Endothelial cell of umbilical vein (primary cell): Measurements from ENCODE around the gene DPP10. TPM values are rescaled to one million over a fixed set of nuclear protein-coding genes. Genes with fewer than 3 reads are reported as not detected.

Experiments used
- BruUV-seq: library from RNA; stranded (reverse); fragments of 400-500 nt; replicated peaks from 2 replicates; lab custom pipeline; 2021; lab: Mats Ljungman, UMichigan
- CTCF ChIA-PET: fragments of 300-600, 350-600 bp; sonication (Branson Sonifier 250); formaldehyde crosslinking; loops from one replicate; lab custom pipeline; 2021; ENCODE audit warnings: antibody characterized with exemption, inconsistent platforms; lab: Charles Lee
- POLR2A ChIA-PET: fragments of 300-600, 350-600 bp; sonication (Branson Sonifier 250); formaldehyde crosslinking; loops from one replicate; lab custom pipeline; 2021; ENCODE audit warnings: antibody characterized with exemption, inconsistent platforms; lab: Charles Lee
- DNase-seq: peaks from one replicate; pipeline ENCODE4 v3.0.0-alpha.2; 2011; ENCODE audit warnings: low read depth, low spot score
- FAIRE-seq: peaks from 2 replicates; lab custom pipeline; 2011; peaks lifted over from hg19 to GRCh38; lab: Jason Lieb, UNC
- H2AFZ ChIP-seq: 2 replicates; pipeline ENCODE4 v1.6.0; 2012; ENCODE audit warnings: low read depth, low read length, control low read depth, inconsistent platforms
- H3K27ac ChIP-seq: 2 replicates; pipeline ENCODE4 v1.5.1; 2011; ENCODE audit warnings: low read depth, mild to moderate bottlenecking, control low read depth, low read length, moderate library complexity; ENCODE audit not compliant: insufficient read depth
- H3K27me3 ChIP-seq, 2 experiments: 2 replicates each; pipeline versions ENCODE4 v1.6.0 to v1.6.1; 2011; ENCODE audit warnings: low read length in 2 of 2, mixed read lengths in 1 of 2; ENCODE audit not compliant: control insufficient read depth in 2 of 2, insufficient read depth in 2 of 2
- H3K36me3 ChIP-seq, 2 experiments: 2 replicates in 1 of 2; 3 replicates in 1 of 2; pipeline ENCODE4 v1.5.1; 2011; ENCODE audit warnings: low read length in 2 of 2, mild to moderate bottlenecking in 1 of 2, moderate library complexity in 1 of 2; ENCODE audit not compliant: control insufficient read depth in 2 of 2, insufficient read depth in 2 of 2; ENCODE audit errors: extremely low read depth in 1 of 2
- H3K4me1 ChIP-seq: 3 replicates; pipeline ENCODE4 v1.5.1; 2011; ENCODE audit warnings: mild to moderate bottlenecking, low read length; ENCODE audit not compliant: control insufficient read depth, insufficient read depth; ENCODE audit errors: extremely low read depth
- H3K4me2 ChIP-seq: 2 replicates; pipeline ENCODE4 v1.6.1; 2011; ENCODE audit warnings: low read length, control low read depth, mixed read lengths; ENCODE audit not compliant: insufficient read depth
- H3K4me3 ChIP-seq, 3 experiments: fragments of 200-600 bp in 1 of 3; sonication (generic), shearing (Covaris generic) in 1 of 3; replicated peaks in 1 of 3; 2 replicates each; pipeline ENCODE4 v1.5.1; 2011 to 2016; ENCODE audit warnings: control low read depth in 3 of 3, low read length in 3 of 3, mild to moderate bottlenecking in 2 of 3, inconsistent platforms in 1 of 3, low read depth in 1 of 3, moderate library complexity in 1 of 3; ENCODE audit not compliant: insufficient read depth in 1 of 3
- H3K79me2 ChIP-seq: 2 replicates; pipeline ENCODE4 v1.6.0; 2012; ENCODE audit warnings: low read length, inconsistent platforms; ENCODE audit not compliant: control insufficient read depth, insufficient read depth
- H3K9ac ChIP-seq: replicated peaks from 2 replicates; pipeline ENCODE3; 2011; ENCODE audit warnings: low read length, control low read depth; ENCODE audit not compliant: insufficient read depth; ENCODE audit errors: extremely low read depth
- H3K9me1 ChIP-seq: replicated peaks from 3 replicates; pipeline ENCODE4 v1.6.0; 2011; ENCODE audit warnings: mild to moderate bottlenecking, low read length; ENCODE audit not compliant: control insufficient read depth, insufficient read depth; ENCODE audit errors: extremely low read depth
- H3K9me3 ChIP-seq: replicated peaks from 2 replicates; pipeline ENCODE4 v1.5.1; 2012; ENCODE audit warnings: low read length, inconsistent platforms; ENCODE audit not compliant: control insufficient read depth, insufficient read depth
- H4K20me1 ChIP-seq: replicated peaks from 2 replicates; pipeline ENCODE3; 2011; ENCODE audit warnings: mild to moderate bottlenecking, low read length; ENCODE audit not compliant: control insufficient read depth, insufficient read depth; ENCODE audit errors: extremely low read depth
- EZH2 ChIP-seq: IDR thresholded peaks from 2 replicates; pipeline ENCODE4 v1.6.1; 2012; ENCODE audit warnings: borderline replicate concordance, low read depth, mild to moderate bottlenecking, moderate library complexity, low read length, inconsistent platforms; ENCODE audit not compliant: severe bottlenecking
- FOS ChIP-seq: IDR thresholded peaks from 2 replicates; pipeline ENCODE4 v1.6.1; 2011; ENCODE audit warnings: mild to moderate bottlenecking, low read length, moderate library complexity, borderline replicate concordance; ENCODE audit not compliant: insufficient read depth
- GATA2 ChIP-seq: IDR thresholded peaks from 2 replicates; pipeline ENCODE4 v1.7.0; 2011; ENCODE audit warnings: low read depth, mild to moderate bottlenecking, moderate library complexity, mixed read lengths, low read length; ENCODE audit not compliant: insufficient read length, insufficient read depth
- JUN ChIP-seq: IDR thresholded peaks from 2 replicates; pipeline ENCODE4 v1.6.1; 2011; ENCODE audit warnings: borderline replicate concordance, low read depth; ENCODE audit not compliant: insufficient read length, insufficient read depth
- MYC ChIP-seq: IDR thresholded peaks from one replicate; pipeline ENCODE4 v1.6.1; 2011; ENCODE audit warnings: mild to moderate bottlenecking, low read depth, low read length
- POLR2A ChIP-seq: IDR thresholded peaks from 2 replicates; pipeline ENCODE4 v1.6.1; 2012; ENCODE audit warnings: low read depth, mild to moderate bottlenecking, control low read depth, low read length
- POLR2AphosphoS5 ChIP-seq: IDR thresholded peaks from 2 replicates; pipeline ENCODE4 v1.6.1; 2012; ENCODE audit warnings: low read depth, mild to moderate bottlenecking, control low read depth, low read length, moderate library complexity; ENCODE audit not compliant: insufficient read depth
- dilution Hi-C: fragments of 300-500 bp; cut with MboI; formaldehyde crosslinking; loops from one replicate; pipeline ENCODE4 v1.15.0; 2019; ENCODE audit warnings: low sequenced_read_pairs; ENCODE audit not compliant: extremely low pct_ligation_motif_present
- intact Hi-C: fragments of 100-400 bp; cut with micrococcal nuclease; formaldehyde crosslinking; loops from one replicate; pipeline ENCODE4 v1.10.0; 2022
- polyA plus RNA-seq, 4 experiments: library from polyadenylated mRNA; depleted of rRNA in 3 of 4; stranded (reverse) in 3 of 4; unstranded in 1 of 4; fragments of >200 nt; gene quantifications; 2 replicates each; pipeline versions ENCODE4 v1.2.1 to v1.2.3, GENCODE V29; 2011 to 2012; ENCODE audit warnings: missing spikeins in 1 of 4
- total RNA-seq: library from RNA; stranded (reverse); gene quantifications from 2 replicates; pipeline ENCODE4 v1.2.3, GENCODE V29; 2021
- TF ChIP-seq, protein P1 (sequence below): IDR thresholded peaks from 2 replicates; pipeline ENCODE4 v1.6.1; 2011; ENCODE audit not compliant: insufficient read depth, insufficient read length
- TF ChIP-seq, protein P2 (sequence below), 2 donors: IDR thresholded peaks; 1 replicate in 1 of 2; 2 replicates in 1 of 2; pipeline ENCODE4 v1.5.1; 2011; ENCODE audit warnings: low read length in 2 of 2, mild to moderate bottlenecking in 2 of 2, moderate library complexity in 2 of 2, control low read depth in 1 of 2, inconsistent platforms in 1 of 2, low read depth in 1 of 2; ENCODE audit not compliant: insufficient read depth in 1 of 2; ENCODE audit errors: extremely low read depth in 1 of 2

Gene DPP10
- total and polyA plus RNA-seq, 2 donors (not counting 3 experiments of a cell fraction or from before 2014, with no cell fraction given): not detected

GRCh38 chr2:114468343-114468742 is 25.9 kb downstream of the DPP10 start:
- H3K79me2 ChIP-seq: no peaks in the 10 kb centered on the region
- no peaks in the 10 kb centered on the region for H3K27me3 ChIP-seq
- no peak overlapping the region for H3K4me3 ChIP-seq
- H3K4me2 ChIP-seq: no peak overlapping the region
- no peaks in the 10 kb centered on the region for H3K4me1 ChIP-seq
- no peak overlapping the region for H3K27ac ChIP-seq
- H4K20me1 ChIP-seq: no peaks in the 10 kb centered on the region
- H2AFZ ChIP-seq: no peak overlapping the region
- POLR2A ChIA-PET: no interaction called here
- no peaks in the 10 kb centered on the region for H3K36me3 ChIP-seq
- no peaks in the 10 kb centered on the region for H3K9me3 ChIP-seq
- no peak overlapping the region for H3K9ac ChIP-seq
- BruUV-seq: no TSS peak
- CTCF ChIA-PET: no interaction called here
- FAIRE-seq (no peak), DNase-seq (no peak)
- dilution Hi-C loops: no loop called here
- TF ChIP-seq POLR2AphosphoS5 (no peak), GATA2 (no peak), POLR2A (no peak), MYC (no peak), FOS (no peak), EZH2 (no peak), JUN (no peak)
- TF ChIP-seq, protein P1, sequence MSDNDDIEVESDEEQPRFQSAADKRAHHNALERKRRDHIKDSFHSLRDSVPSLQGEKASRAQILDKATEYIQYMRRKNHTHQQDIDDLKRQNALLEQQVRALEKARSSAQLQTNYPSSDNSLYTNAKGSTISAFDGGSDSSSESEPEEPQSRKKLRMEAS: no peak
- TF ChIP-seq, protein P2, sequence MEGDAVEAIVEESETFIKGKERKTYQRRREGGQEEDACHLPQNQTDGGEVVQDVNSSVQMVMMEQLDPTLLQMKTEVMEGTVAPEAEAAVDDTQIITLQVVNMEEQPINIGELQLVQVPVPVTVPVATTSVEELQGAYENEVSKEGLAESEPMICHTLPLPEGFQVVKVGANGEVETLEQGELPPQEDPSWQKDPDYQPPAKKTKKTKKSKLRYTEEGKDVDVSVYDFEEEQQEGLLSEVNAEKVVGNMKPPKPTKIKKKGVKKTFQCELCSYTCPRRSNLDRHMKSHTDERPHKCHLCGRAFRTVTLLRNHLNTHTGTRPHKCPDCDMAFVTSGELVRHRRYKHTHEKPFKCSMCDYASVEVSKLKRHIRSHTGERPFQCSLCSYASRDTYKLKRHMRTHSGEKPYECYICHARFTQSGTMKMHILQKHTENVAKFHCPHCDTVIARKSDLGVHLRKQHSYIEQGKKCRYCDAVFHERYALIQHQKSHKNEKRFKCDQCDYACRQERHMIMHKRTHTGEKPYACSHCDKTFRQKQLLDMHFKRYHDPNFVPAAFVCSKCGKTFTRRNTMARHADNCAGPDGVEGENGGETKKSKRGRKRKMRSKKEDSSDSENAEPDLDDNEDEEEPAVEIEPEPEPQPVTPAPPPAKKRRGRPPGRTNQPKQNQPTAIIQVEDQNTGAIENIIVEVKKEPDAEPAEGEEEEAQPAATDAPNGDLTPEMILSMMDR (IDR thresholded peaks at IDR 0.05; ENCODE audit: extremely low read depth in 1 of 2, insufficient read depth in 1 of 2, low read depth in 1 of 2, low read length in 2 of 2): no peak
- no peaks in the 10 kb centered on the region for H3K9me1 ChIP-seq
- intact Hi-C loops: no loop called here
